ENCODE data around the gene ZNF383.
"Not testable (repeated sequence)": the region's sequence is repeated elsewhere in the genome, so short reads cannot be mapped to it uniquely, and the experiment has no call there.

ZNF383 gene

DNA sequence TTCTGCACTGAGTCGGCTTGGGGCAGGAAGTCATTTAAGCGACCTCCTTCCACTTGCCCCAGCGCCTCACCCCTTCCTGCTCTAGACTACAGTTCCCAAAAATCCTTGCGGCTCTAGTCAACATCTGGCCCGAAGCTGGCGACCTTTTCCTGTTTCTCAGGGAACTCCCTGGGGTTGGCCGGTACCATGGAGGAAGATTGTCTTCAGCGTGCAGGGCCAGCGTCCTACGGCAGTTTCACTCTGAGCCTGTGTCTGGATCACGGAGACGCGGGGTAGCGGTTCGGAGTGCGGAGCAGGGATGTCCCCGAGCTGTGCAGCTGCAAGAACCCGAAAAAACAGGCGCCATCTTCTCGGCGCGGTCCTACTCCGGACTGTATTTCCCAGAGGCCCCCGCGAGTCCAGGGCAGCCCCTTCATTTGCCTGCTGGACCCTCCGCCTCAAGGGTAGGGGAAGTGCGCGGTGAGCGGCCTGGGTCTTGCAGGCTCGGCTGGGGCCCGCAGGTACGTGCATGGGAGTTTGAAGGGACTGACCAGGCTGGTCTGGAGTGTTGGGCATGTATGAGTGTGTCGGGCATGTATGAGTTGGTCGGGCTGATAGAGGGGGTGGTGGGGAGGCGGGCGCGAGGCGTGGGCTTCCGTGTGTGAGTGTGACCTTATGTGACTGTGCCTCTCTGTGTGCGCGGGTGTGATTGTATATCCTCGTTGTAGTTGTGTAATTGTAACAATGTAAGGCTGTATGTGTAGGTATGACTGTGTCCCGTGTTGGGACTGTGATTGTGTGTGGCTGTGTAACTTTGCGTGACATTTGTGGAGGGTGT lies at the start of gene ZNF383:
Gene ZNF383, plus strand, starts transcription at position 440 of the 817 bp plus-strand sequence. CDS start 12,240 bp downstream, outside the sequence.
- H3F3A ChIP-seq (ENCODE audit: insufficient read depth, low read length) = no peaks in the 10 kb centered on the region
- peaks cover 19% of the 10 kb centered on the region for H3K79me2 ChIP-seq (ENCODE audit: insufficient read depth, low read length)
- no peaks in the 10 kb centered on the region for H3K27me3 ChIP-seq (ENCODE audit: insufficient read depth, low read length)
- no peaks in the 10 kb centered on the region for H3K9me2 ChIP-seq (ENCODE audit: low read depth, low read length)
- H2AFZ ChIP-seq (ENCODE audit: low read length) = no peak within 1 kb of the TSS
- H4K20me1 ChIP-seq (ENCODE audit: insufficient read depth, low read length) = no peaks in the 10 kb centered on the region
- H3K4me2 ChIP-seq (ENCODE audit: low read length) = peak within 1 kb of the TSS; percentile 91
- peak within 1 kb of the TSS; percentile 95 for H3K4me3 ChIP-seq (ENCODE audit: low read depth, low read length, poor library complexity, severe bottlenecking)
- TF ChIP-seq EZH2 (IDR thresholded peaks at IDR 0.05; ENCODE audit: borderline replicate concordance, low read length) = no peak
- TF ChIP-seq CTCF (IDR thresholded peaks at IDR 0.05; ENCODE audit: low read length) = no peak
- peaks cover 11% of the 10 kb centered on the region for H3K9me3 ChIP-seq (ENCODE audit: low read length)
- peak within 1 kb of the TSS; percentile 96 for H3K9ac ChIP-seq (ENCODE audit: low read length)
- H3K36me3 ChIP-seq (ENCODE audit: insufficient read depth, low read length) = peaks cover 37% of the 10 kb centered on the region
- H3K4me1 ChIP-seq (ENCODE audit: insufficient read depth, low read length, severe bottlenecking) = peaks cover 9% of the 10 kb centered on the region
- peak within 1 kb of the TSS; percentile 77 for H3K27ac ChIP-seq (ENCODE audit: low read depth, low read length, poor library complexity, severe bottlenecking)

DNA sequence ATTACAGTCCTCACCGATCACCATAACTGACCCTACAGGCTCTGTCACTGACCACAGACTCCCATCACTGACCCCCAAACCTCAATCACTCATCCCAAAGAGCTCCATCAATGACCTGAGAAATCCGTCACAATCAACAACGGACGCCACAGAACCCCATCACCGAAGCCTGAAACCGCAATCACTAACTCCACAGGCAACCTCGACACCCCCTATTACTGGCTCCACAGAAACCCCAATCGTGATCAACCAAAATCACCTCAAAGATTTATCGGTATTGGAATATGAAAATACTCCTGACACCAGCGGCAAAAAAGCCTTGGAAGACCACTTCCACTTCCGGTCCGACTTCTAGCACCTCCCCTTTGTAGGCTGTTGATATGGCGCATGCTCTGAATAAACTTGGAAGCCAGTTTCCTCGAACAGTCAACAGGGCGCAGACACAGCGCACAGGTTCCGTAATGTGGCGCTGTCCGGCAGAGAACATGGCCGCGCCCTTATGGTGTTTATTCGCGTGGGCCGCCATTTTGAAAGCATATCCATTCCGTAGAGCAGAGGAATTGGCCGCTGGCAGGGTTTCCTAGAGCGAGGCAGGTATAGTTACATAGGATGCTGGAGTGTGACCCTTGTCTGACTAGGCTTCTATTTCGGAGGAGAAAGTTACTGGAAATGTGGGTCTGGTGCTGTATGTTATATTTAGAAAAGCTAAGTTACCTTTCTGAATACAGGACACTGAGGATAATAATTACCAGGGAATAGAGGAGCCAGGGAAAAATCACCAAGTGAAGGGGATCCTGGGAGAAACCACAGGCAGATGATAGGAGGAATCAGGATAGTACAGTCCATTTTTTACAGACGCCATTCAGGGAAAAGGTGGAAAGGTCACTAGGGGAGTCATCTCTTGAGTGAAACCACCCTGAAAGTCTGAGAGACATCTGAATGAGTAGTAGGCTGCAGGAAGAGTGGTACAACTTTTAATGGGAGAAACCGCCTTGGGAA lies 45.3 kb upstream of the ZNF383 start, which contains the start of gene ZNF585A:
Gene ZNF585A, minus strand, starts transcription at position 328 of the 999 bp plus-strand sequence. CDS start 2,785 bp downstream, outside the sequence.
- no peaks in the 10 kb centered on the region for H3K27me3 ChIP-seq (ENCODE audit: insufficient read depth, low read length)
- peaks cover 10% of the 10 kb centered on the region for H3K4me1 ChIP-seq (ENCODE audit: insufficient read depth, low read length, severe bottlenecking)
- peak within 1 kb of the TSS; percentile 75 for H3K4me3 ChIP-seq (ENCODE audit: low read depth, low read length, poor library complexity, severe bottlenecking)
- peak within 1 kb of the TSS; percentile 74 for H3K9ac ChIP-seq (ENCODE audit: low read length)
- no peaks in the 10 kb centered on the region for H3K9me2 ChIP-seq (ENCODE audit: low read depth, low read length)
- peaks cover 20% of the 10 kb centered on the region for H3K9me3 ChIP-seq (ENCODE audit: low read length)
- H3F3A ChIP-seq (ENCODE audit: insufficient read depth, low read length) = 0 out of 2 replicates have a peak, but pooled peaks cover 2% of the 10 kb centered on the region
- no peak for TF ChIP-seq EZH2 (IDR thresholded peaks at IDR 0.05; ENCODE audit: borderline replicate concordance, low read length)
- no peak for TF ChIP-seq CTCF (IDR thresholded peaks at IDR 0.05; ENCODE audit: low read length)
- H4K20me1 ChIP-seq (ENCODE audit: insufficient read depth, low read length) = no peaks in the 10 kb centered on the region
- peaks cover 27% of the 10 kb centered on the region for H3K36me3 ChIP-seq (ENCODE audit: insufficient read depth, low read length)
- H2AFZ ChIP-seq (ENCODE audit: low read length) = peak within 1 kb of the TSS; percentile 87
- H3K4me2 ChIP-seq (ENCODE audit: low read length) = peak within 1 kb of the TSS; percentile 61
- H3K27ac ChIP-seq (ENCODE audit: low read depth, low read length, poor library complexity, severe bottlenecking) = no peak within 1 kb of the TSS
- H3K79me2 ChIP-seq (ENCODE audit: insufficient read depth, low read length) = no peaks in the 10 kb centered on the region

DNA sequence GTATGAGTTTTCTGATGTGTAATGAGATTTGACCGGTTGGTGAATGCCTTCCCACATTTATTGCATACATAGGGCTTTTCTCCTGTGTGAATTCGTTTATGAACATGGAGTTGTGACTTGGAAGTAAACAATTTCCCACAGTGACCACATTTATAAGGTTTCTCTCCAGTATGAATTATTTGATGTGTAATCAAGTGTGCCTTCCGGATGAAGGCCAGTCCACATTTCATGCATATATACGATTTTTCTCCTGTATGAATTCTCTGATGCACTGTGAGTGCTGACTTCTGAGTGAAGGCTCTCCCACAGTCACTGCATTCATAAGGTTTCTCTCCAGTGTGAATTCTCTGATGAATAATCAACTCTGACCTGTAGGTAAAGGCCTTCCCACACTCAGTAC lies 31.9 kb upstream of the ZNF383 start:
- not testable (repeated sequence) for H3K4me1 ChIP-seq (ENCODE audit: insufficient read depth, low read length, severe bottlenecking); H3K4me2 ChIP-seq (ENCODE audit: low read length); H3F3A ChIP-seq (ENCODE audit: insufficient read depth, low read length); H3K27ac ChIP-seq (ENCODE audit: low read depth, low read length, poor library complexity, severe bottlenecking); H3K27me3 ChIP-seq (ENCODE audit: insufficient read depth, low read length); H3K9me2 ChIP-seq (ENCODE audit: low read depth, low read length); H3K9ac ChIP-seq (ENCODE audit: low read length); H3K4me3 ChIP-seq (ENCODE audit: low read depth, low read length, poor library complexity, severe bottlenecking); H2AFZ ChIP-seq (ENCODE audit: low read length); H3K79me2 ChIP-seq (ENCODE audit: insufficient read depth, low read length); H4K20me1 ChIP-seq (ENCODE audit: insufficient read depth, low read length)
- Histone ChIP-seq H3K9me3 (ENCODE audit: low read length) (peaks cover 38% of the 10 kb centered on the region), H3K36me3 (ENCODE audit: insufficient read depth, low read length) (peaks cover 43% of the 10 kb centered on the region)

DNA sequence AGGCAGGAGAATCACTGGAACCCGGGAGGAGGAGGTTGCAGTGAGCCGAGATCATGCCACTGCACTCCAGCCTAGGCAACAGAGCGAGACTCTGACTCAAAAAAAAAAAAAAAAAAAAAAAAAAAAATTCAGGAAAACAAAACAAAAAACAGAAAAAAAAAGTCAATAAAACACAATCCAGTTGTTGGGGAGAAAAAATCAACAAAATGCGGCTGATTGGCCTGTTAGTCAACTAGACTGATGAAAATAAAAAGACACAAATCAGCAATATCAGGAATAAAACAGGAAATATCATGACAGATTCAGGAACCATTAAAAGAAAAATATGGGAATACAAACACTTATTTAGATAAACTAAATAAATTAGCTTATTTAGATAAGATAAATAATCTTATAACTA lies 22.8 kb upstream of the ZNF383 start:
- H3K79me2 ChIP-seq (ENCODE audit: insufficient read depth, low read length); H3K9me3 ChIP-seq (ENCODE audit: low read length); H3K27ac ChIP-seq (ENCODE audit: low read depth, low read length, poor library complexity, severe bottlenecking); H3K27me3 ChIP-seq (ENCODE audit: insufficient read depth, low read length); H3K4me3 ChIP-seq (ENCODE audit: low read depth, low read length, poor library complexity, severe bottlenecking); H3K9ac ChIP-seq (ENCODE audit: low read length); H2AFZ ChIP-seq (ENCODE audit: low read length); H4K20me1 ChIP-seq (ENCODE audit: insufficient read depth, low read length); H3K4me1 ChIP-seq (ENCODE audit: insufficient read depth, low read length, severe bottlenecking); H3K9me2 ChIP-seq (ENCODE audit: low read depth, low read length); H3F3A ChIP-seq (ENCODE audit: insufficient read depth, low read length); H3K4me2 ChIP-seq (ENCODE audit: low read length): not testable (repeated sequence)
- peaks cover 46% of the 10 kb centered on the region for H3K36me3 ChIP-seq (ENCODE audit: insufficient read depth, low read length)

DNA sequence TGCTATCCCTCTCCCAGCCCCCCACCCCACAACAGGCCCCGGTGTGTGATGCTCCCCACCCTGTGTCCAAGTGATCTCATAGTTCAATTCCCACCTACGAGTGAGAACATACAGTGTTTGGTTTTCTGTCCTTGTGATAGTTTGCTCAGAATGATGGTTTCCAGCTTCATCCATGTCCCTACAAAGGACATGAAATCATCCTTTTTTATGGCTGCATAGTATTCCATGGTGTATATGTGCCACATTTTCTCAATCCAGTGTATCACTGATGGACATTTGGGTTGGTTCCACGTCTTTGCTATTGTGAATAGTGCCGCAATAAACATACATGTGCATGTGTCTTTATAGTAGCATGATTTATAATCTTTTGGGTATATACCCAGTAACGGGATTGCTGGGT lies 20.9 kb upstream of the ZNF383 start:
- not testable (repeated sequence) for H3K9me3 ChIP-seq (ENCODE audit: low read length); H3K79me2 ChIP-seq (ENCODE audit: insufficient read depth, low read length); H3K9me2 ChIP-seq (ENCODE audit: low read depth, low read length); H3K27me3 ChIP-seq (ENCODE audit: insufficient read depth, low read length); H3F3A ChIP-seq (ENCODE audit: insufficient read depth, low read length); H3K4me1 ChIP-seq (ENCODE audit: insufficient read depth, low read length, severe bottlenecking); H2AFZ ChIP-seq (ENCODE audit: low read length); H4K20me1 ChIP-seq (ENCODE audit: insufficient read depth, low read length); H3K9ac ChIP-seq (ENCODE audit: low read length); H3K27ac ChIP-seq (ENCODE audit: low read depth, low read length, poor library complexity, severe bottlenecking); H3K4me3 ChIP-seq (ENCODE audit: low read depth, low read length, poor library complexity, severe bottlenecking); H3K4me2 ChIP-seq (ENCODE audit: low read length)
- peaks cover 47% of the 10 kb centered on the region for H3K36me3 ChIP-seq (ENCODE audit: insufficient read depth, low read length)

Measured in OCI-LY1 (cell line).